ENCODE measurements around the gene HS1BP3. TPM values are rescaled to one million over a fixed set of nuclear protein-coding genes. Genes with fewer than 3 reads are reported as not detected.

Gene HS1BP3
- total RNA-seq, 3 donors from 2014 or later (not counting 1 experiment from before 2014, with no cell fraction given), result 17.4 to 25.7 (median 22.8) TPM

DNA sequence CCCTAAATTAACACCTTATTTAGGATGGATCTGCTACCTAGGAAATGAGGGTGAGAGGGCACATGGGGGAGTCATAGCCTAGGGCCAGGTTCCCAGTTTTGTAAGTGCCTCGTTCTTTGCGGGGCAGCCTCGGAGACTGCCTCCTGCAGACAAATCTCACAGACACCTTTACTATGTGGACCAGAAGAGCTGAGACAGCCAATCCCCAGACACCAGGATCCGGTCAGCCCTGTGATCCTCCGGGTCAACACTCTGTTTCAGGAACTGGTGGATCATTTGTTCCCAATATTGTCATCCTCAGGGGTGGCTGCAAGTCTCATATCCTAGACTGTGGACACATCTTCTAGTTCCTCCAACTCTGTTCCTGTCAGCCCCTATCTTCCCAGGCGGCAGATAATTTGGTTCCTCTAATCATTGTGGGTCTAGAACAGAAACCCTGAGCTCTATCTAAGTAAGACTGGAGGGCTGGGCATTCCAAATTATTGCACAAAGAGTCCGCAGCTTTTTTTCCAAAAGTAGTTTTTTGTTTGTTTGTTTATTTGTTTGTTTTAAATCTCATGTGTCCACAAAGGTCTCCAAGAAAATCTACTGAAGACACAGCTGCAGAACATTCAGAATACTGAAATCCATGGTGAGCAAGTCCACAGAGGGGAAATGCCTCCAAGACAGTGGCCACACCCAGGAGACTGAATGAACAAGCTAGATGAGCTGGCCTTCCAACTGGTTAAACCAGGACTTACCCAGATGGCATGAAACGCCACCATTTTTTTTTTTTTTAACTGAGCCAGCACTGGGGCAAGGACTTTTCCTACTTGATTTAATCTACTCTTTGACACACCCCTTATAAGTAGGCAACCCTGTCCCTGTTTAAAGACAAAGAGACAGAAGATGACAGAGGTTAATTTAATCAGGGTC, 9.9 kb upstream of the HS1BP3 start:
- Mint-ChIP-seq H3K4me3 (no peak overlapping the region), H3K4me1 (no peaks in the 10 kb centered on the region), H3K27me3 (ENCODE audit: low read depth in 2 of 2) (peaks cover 59 to 65% of the 10 kb centered on the region in 2 donors), H3K9me3 (no peaks in the 10 kb centered on the region), H3K27ac (no peak overlapping the region), H3K36me3 (no peaks in the 10 kb centered on the region)
- 64% methylated on average over 8 of the region's 8 CpGs for WGBS (ENCODE audit: insufficient coverage)
- H3K27me3 ChIP-seq (ENCODE audit: control insufficient read depth, insufficient read depth, low read length), result peaks cover 25% of the 10 kb centered on the region
- H3K27ac ChIP-seq (ENCODE audit: low read length), result no peak overlapping the region
- DNase-seq (no peak), ATAC-seq (no peak)
- TF ChIP-seq, protein P1, sequence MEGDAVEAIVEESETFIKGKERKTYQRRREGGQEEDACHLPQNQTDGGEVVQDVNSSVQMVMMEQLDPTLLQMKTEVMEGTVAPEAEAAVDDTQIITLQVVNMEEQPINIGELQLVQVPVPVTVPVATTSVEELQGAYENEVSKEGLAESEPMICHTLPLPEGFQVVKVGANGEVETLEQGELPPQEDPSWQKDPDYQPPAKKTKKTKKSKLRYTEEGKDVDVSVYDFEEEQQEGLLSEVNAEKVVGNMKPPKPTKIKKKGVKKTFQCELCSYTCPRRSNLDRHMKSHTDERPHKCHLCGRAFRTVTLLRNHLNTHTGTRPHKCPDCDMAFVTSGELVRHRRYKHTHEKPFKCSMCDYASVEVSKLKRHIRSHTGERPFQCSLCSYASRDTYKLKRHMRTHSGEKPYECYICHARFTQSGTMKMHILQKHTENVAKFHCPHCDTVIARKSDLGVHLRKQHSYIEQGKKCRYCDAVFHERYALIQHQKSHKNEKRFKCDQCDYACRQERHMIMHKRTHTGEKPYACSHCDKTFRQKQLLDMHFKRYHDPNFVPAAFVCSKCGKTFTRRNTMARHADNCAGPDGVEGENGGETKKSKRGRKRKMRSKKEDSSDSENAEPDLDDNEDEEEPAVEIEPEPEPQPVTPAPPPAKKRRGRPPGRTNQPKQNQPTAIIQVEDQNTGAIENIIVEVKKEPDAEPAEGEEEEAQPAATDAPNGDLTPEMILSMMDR (IDR thresholded peaks at IDR 0.05), result no peak
- no peak overlapping the region for H3K4me3 ChIP-seq (ENCODE audit: low read length)
- H3K9me3 ChIP-seq (ENCODE audit: control insufficient read depth, insufficient read depth, low read length), result no peaks in the 10 kb centered on the region
- peaks cover 7% of the 10 kb centered on the region for H3K4me1 ChIP-seq (ENCODE audit: control insufficient read depth, insufficient read depth, low read length)
- intact Hi-C loops (cut with micrococcal nuclease), result loop anchor here (1.0 to 2.0 kb wide), 2 partner anchors 162 to 303 kb away; partner anchors contain the start of gene LDAH
- H3K36me3 ChIP-seq (ENCODE audit: control insufficient read depth, insufficient read depth, low read length), result no peaks in the 10 kb centered on the region

DNA sequence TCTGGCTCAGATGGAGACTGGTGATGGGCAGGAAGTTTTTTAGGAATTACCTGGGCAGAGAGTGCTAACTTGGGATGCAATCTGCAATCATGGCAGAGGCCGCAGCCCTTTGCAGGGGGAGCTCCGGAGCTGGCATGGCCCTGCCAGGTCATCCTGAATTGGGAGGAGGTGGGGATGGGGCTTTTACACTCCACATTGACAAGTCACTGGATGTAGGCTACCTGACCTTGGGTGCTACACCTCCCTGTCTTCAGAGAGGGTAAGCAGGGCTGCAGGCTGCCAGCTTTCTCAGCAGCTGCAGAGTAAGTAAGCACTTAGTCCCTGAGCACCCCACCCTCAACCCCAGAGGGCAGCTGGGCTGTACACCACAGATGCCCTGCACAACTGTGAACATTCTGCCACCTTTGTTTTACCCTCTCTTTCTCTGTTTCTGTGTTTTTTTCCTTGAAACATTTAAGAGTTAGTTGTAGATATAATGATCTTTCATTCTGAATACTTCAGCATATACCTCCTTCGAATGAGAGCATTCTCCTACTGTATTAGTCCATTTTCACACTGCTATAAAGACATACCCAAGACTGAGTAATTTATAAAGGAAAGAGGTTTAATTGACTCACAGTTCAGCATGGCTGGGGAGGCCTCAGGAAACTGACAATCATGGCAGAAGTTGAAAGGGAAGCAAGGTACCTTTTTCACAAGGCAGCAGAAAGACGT, 6.8 kb upstream of the HS1BP3 start:
- H3K4me1 Mint-ChIP-seq, result peaks cover 0 to 2% of the 10 kb centered on the region in 2 donors
- no peak overlapping the region for H3K4me3 Mint-ChIP-seq
- H3K27me3 ChIP-seq (ENCODE audit: control insufficient read depth, insufficient read depth, low read length), result peaks cover 9% of the 10 kb centered on the region
- no peaks in the 10 kb centered on the region for H3K36me3 ChIP-seq (ENCODE audit: control insufficient read depth, insufficient read depth, low read length)
- intact Hi-C loops (cut with micrococcal nuclease), result no loop called here
- no peak overlapping the region for H3K27ac ChIP-seq (ENCODE audit: low read length)
- H3K4me1 ChIP-seq (ENCODE audit: control insufficient read depth, insufficient read depth, low read length), result no peaks in the 10 kb centered on the region
- DNase-seq (no peak), ATAC-seq (no peak)
- 66% methylated on average over 3 of the region's 4 CpGs for WGBS (ENCODE audit: insufficient coverage)
- H3K4me3 ChIP-seq (ENCODE audit: low read length), result no peak overlapping the region
- TF ChIP-seq, protein P1 (IDR thresholded peaks at IDR 0.05), result no peak
- no peaks in the 10 kb centered on the region for H3K9me3 Mint-ChIP-seq
- H3K27ac Mint-ChIP-seq, result no peak overlapping the region
- no peaks in the 10 kb centered on the region for H3K36me3 Mint-ChIP-seq
- H3K9me3 ChIP-seq (ENCODE audit: control insufficient read depth, insufficient read depth, low read length), result no peaks in the 10 kb centered on the region
- peaks cover 41 to 50% of the 10 kb centered on the region in 2 donors for H3K27me3 Mint-ChIP-seq (ENCODE audit: low read depth in 2 of 2)

DNA sequence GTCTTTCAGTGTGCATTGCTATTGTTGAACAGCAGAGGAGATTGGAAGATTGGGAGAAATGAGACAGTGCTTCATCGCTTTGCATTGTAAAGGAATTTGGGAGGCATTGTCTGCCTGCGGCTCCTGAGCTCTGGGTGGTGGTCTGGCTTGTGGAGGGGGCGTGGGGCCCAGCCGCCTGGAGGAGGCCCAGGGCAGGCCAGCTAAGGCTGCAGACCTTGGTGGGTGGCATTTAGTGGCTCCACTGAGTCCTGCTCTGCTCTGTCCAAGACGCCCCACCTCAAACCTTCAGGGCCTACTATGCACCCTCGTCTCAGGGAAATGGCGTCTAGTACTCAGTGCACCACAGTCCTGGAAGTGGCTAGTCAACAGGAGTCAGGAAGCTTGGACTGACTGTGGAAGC, 5.7 kb upstream of the HS1BP3 start:
- TF ChIP-seq, protein P1 (IDR thresholded peaks at IDR 0.05), result no peak
- Mint-ChIP-seq H3K36me3 (no peaks in the 10 kb centered on the region), H3K9me3 (no peaks in the 10 kb centered on the region), H3K27me3 (ENCODE audit: low read depth in 2 of 2) (peaks cover 33 to 41% of the 10 kb centered on the region in 2 donors), H3K4me1 (peaks cover 7 to 11% of the 10 kb centered on the region in 2 donors), H3K27ac (no peak overlapping the region), H3K4me3 (no peak overlapping the region)
- no peaks in the 10 kb centered on the region for H3K36me3 ChIP-seq (ENCODE audit: control insufficient read depth, insufficient read depth, low read length)
- H3K27me3 ChIP-seq (ENCODE audit: control insufficient read depth, insufficient read depth, low read length), result peaks cover 1% of the 10 kb centered on the region
- no peaks in the 10 kb centered on the region for H3K9me3 ChIP-seq (ENCODE audit: control insufficient read depth, insufficient read depth, low read length)
- DNase-seq, result no peak
- H3K4me1 ChIP-seq (ENCODE audit: control insufficient read depth, insufficient read depth, low read length), result peaks cover 4% of the 10 kb centered on the region
- H3K27ac ChIP-seq (ENCODE audit: low read length), result no peak overlapping the region
- WGBS (ENCODE audit: insufficient coverage), result 93% methylated on average over 7 of the region's 7 CpGs
- ATAC-seq, result no peak
- H3K4me3 ChIP-seq (ENCODE audit: low read length), result no peak overlapping the region
- intact Hi-C loops (cut with micrococcal nuclease), result no loop called here

Measured in natural killer cell (primary cell).